Ascending aorta (tissue), 1 donor: Measurements from ENCODE around the gene SLC38A5. TPM values are rescaled to one million over a fixed set of nuclear protein-coding genes. Genes with fewer than 3 reads are reported as not detected.

Experiments
- total RNA-seq: library from RNA; depleted of rRNA; stranded (reverse); fragments of >200 nt; gene quantifications from one replicate; pipeline ENCODE4 v1.1.0, GENCODE V29; 2016

The SLC38A5 gene
- total RNA-seq, 1 donor from 2014 or later, result 39.6 TPM

Other genes with a start within 250 kb of the SLC38A5 start
- not detected for gene SSX1, start 214.9 kb downstream of the SLC38A5 start, total RNA-seq
- not detected for gene SSX3, start 113.6 kb downstream of the SLC38A5 start, total RNA-seq
- not detected for gene SSX4, start 86.7 kb downstream of the SLC38A5 start, total RNA-seq
- not detected for gene SSX4B, start 58.3 kb downstream of the SLC38A5 start, total RNA-seq
- gene FTSJ1, start 5.9 kb upstream of the SLC38A5 start, total RNA-seq, result 159 TPM
- gene PORCN, start 38.7 kb upstream of the SLC38A5 start, total RNA-seq, result 6.2 TPM
- 76.2 TPM for gene EBP, start 51.5 kb upstream of the SLC38A5 start, total RNA-seq
- gene TBC1D25, start 69.5 kb upstream of the SLC38A5 start, total RNA-seq, result 8.2 TPM
- 119 TPM for gene RBM3, start 104.2 kb upstream of the SLC38A5 start, total RNA-seq
- gene WDR13, start 127.2 kb upstream of the SLC38A5 start, total RNA-seq, result 87.1 TPM
- gene WAS, start 213.5 kb upstream of the SLC38A5 start, total RNA-seq, result 29.5 TPM
- 0.21 TPM for gene SUV39H1, start 226.5 kb upstream of the SLC38A5 start, total RNA-seq